HCT116 (cell line): ENCODE measurements around the gene TYW1B. TPM values are rescaled to one million over a fixed set of nuclear protein-coding genes. Genes with fewer than 3 reads are reported as not detected.
"Not testable (repeated sequence)": the region's sequence is repeated elsewhere in the genome, so short reads cannot be mapped to it uniquely, and the experiment has no call there.

Experiments used
- ATAC-seq: fragments of 200-7000 bp; cut with Tn5 transposase; 2 replicates; pipeline ENCODE4 v1.9.1; 2020; ENCODE audit warnings: mild to moderate bottlenecking, moderate library complexity
- BruUV-seq: library from RNA; stranded (reverse); fragments of 400-500 nt; replicated peaks from 2 replicates; lab custom pipeline; 2021; lab: Mats Ljungman, UMichigan
- CTCF ChIA-PET: fragments of 300-600 bp; sonication (Branson Sonifier 250); formaldehyde crosslinking; loops from one replicate; lab custom pipeline; 2021; ENCODE audit warnings: antibody characterized with exemption; lab: Charles Lee
- POLR2A ChIA-PET: fragments of 300-600, 350-600 bp; sonication (Branson Sonifier 250); formaldehyde crosslinking; loops from one replicate; lab custom pipeline; 2021; ENCODE audit warnings: antibody characterized with exemption; lab: Charles Lee
- RAD21 ChIA-PET, 2 experiments: fragments of 300-600 bp; sonication (Branson Sonifier 250); formaldehyde crosslinking; loops; one replicate each; lab custom pipeline; 2023; ENCODE audit warnings: low total read pairs in 2 of 2; ENCODE audit not compliant: uncharacterized antibody in 2 of 2, unreplicated experiment in 2 of 2, low non-redundant PET in 1 of 2; lab: Charles Lee
- DNase-seq: peaks from one replicate; pipeline ENCODE4 v3.0.0-alpha.2; 2010; ENCODE audit warnings: low read depth, low spot score
- H2AFZ ChIP-seq: fragments of 200-600 bp; shearing (Covaris generic), sonication (generic); 2 replicates; pipeline ENCODE4 v1.6.1; 2017; ENCODE audit warnings: low read depth, mixed run types, mixed read lengths, antibody characterized with exemption, low read length; ENCODE audit not compliant: poor library complexity, severe bottlenecking
- H3K27ac ChIP-seq: 2 replicates; pipeline ENCODE4 v1.5.1; 2012; ENCODE audit warnings: low read depth, low read length
- H3K27me3 ChIP-seq: fragments of 200-600 bp; sonication (generic); 2 replicates; pipeline ENCODE4 v1.6.1; 2016; ENCODE audit warnings: mixed run types, low read length, mixed read lengths; ENCODE audit not compliant: insufficient read depth
- H3K36me3 ChIP-seq, 2 experiments: fragments of 200-500 bp in 1 of 2; fragments of 200-600 bp in 1 of 2; sonication (Bioruptor generic) in 1 of 2; sonication (generic) in 1 of 2; 2 replicates each; pipeline versions ENCODE4 v1.5.1 to v1.6.1; 2014 to 2016; ENCODE audit warnings: low read length in 2 of 2, inconsistent platforms in 1 of 2, mixed read lengths in 1 of 2, mixed run types in 1 of 2; ENCODE audit not compliant: insufficient read depth in 2 of 2, control insufficient read depth in 1 of 2
- H3K4me1 ChIP-seq, 2 experiments: fragments of 200-600 bp in 1 of 2; sonication (generic) in 1 of 2; 2 replicates each; pipeline versions ENCODE4 v1.5.1 to v1.6.1; 2012 to 2017; ENCODE audit warnings: low read length in 2 of 2, inconsistent platforms in 1 of 2, mild to moderate bottlenecking in 1 of 2, mixed read lengths in 1 of 2, mixed run types in 1 of 2, moderate library complexity in 1 of 2; ENCODE audit not compliant: insufficient read depth in 2 of 2, control insufficient read depth in 1 of 2
- H3K4me2 ChIP-seq: fragments of 200-600 bp; sonication (generic); 2 replicates; pipeline ENCODE4 v1.6.1; 2017; ENCODE audit warnings: mixed run types, low read length, mixed read lengths
- H3K4me3 ChIP-seq, 2 experiments: fragments of 200-600 bp in 1 of 2; sonication (generic) in 1 of 2; replicated peaks in 1 of 2; 2 replicates each; pipeline ENCODE4 v1.5.1; 2011 to 2016; ENCODE audit warnings: low read length in 2 of 2, control low read depth in 1 of 2, low read depth in 1 of 2, mild to moderate bottlenecking in 1 of 2, mixed read lengths in 1 of 2, mixed run types in 1 of 2
- H3K79me2 ChIP-seq: fragments of 200-600 bp; sonication (generic); 2 replicates; pipeline ENCODE4 v1.6.1; 2017; ENCODE audit warnings: mild to moderate bottlenecking, mixed run types, low read length, moderate library complexity, mixed read lengths; ENCODE audit not compliant: insufficient read depth
- H3K9ac ChIP-seq: fragments of 200-600 bp; sonication (generic); 2 replicates; pipeline ENCODE4 v1.6.1; 2016; ENCODE audit warnings: low read length, mixed read lengths
- H3K9me2 ChIP-seq: fragments of 200-600 bp; sonication (generic), shearing (Covaris generic); 2 replicates; pipeline ENCODE4 v1.6.1; 2017; ENCODE audit warnings: mixed run types, mild to moderate bottlenecking, moderate library complexity; ENCODE audit not compliant: insufficient read depth
- H3K9me3 ChIP-seq, 2 experiments: fragments of 200-500 bp in 1 of 2; fragments of 200-600 bp in 1 of 2; sonication (Bioruptor generic) in 1 of 2; sonication (generic) in 1 of 2; 2 replicates each; pipeline ENCODE4 v1.6.1; 2014 to 2017; ENCODE audit warnings: low read length in 2 of 2, mixed read lengths in 2 of 2, inconsistent platforms in 1 of 2, low read depth in 1 of 2, mild to moderate bottlenecking in 1 of 2, mixed run types in 1 of 2, moderate library complexity in 1 of 2; ENCODE audit not compliant: control insufficient read depth in 1 of 2, insufficient read depth in 1 of 2
- H4K20me1 ChIP-seq: fragments of 200-600 bp; sonication (generic), shearing (Covaris generic); 2 replicates; pipeline ENCODE4 v1.6.1; 2017; ENCODE audit warnings: mixed run types, mild to moderate bottlenecking, moderate library complexity; ENCODE audit not compliant: insufficient read depth
- intact Hi-C: fragments of 100-400 bp; cut with micrococcal nuclease; formaldehyde crosslinking; loops from 2 replicates; pipeline ENCODE4 v1.10.0; 2022
- total RNA-seq: library from RNA; stranded (reverse); gene quantifications from one replicate; pipeline ENCODE4 v1.2.1, GENCODE V29; 2021; ENCODE audit not compliant: unreplicated experiment

Gene TYW1B
- total RNA-seq, 1 experiment from 2014 or later: 2.4 TPM

- H3K9me3 ChIP-seq, H3K36me3 ChIP-seq, H3K4me1 ChIP-seq, H3K79me2 ChIP-seq, H3K9ac ChIP-seq, ATAC-seq, POLR2A ChIA-PET, CTCF ChIA-PET, DNase-seq, BruUV-seq, H3K27ac ChIP-seq, H2AFZ ChIP-seq, intact Hi-C loops, H3K4me2 ChIP-seq, RAD21 ChIA-PET, H4K20me1 ChIP-seq, H3K27me3 ChIP-seq, H3K9me2 ChIP-seq, H3K4me3 ChIP-seq: not testable (repeated sequence)
These were observed 222.1 kb downstream of the TYW1B start for GRCh38 chr7:72605863-72606431.

DNA sequence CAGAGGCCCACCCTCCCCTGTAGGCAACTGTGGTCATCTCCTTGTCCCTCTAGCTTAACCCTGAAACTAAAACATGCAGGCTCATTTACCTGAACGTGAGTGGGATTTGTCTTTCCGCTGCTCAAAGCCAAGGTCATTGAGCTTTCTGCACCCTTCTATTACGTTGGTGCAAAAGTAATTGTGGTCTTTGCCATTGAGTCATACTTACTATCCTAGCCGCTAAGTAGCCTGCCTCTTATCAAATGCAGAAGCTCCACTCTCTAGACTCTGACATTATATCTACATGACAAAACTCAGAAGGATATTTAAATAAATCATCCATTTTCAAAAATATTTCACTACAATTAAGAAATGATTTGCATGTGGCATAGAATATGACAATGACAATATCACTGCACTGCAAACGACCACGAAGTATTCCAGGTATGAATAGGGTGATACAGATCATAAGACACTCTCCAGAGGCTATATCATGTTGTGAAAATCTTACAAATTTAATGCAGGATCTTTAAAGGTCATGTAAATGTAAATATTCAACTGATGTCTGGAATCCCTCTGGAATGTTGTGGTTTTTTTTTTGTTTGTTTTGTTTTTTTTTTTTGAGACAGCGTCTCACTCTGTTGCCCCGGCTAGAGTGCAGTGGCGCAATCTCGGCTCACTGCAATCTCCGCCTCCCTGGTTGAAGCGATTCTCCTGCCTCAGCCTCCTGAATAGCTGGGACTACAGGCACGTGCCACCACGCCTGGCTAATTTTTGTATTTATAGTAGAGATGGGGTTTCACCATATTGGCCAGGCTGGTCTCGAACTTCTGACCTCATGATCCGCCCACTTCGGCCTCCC, 223.0 kb downstream of the TYW1B start:
- intact Hi-C loops, H3K4me3 ChIP-seq, H3K27ac ChIP-seq, H3K4me1 ChIP-seq, H4K20me1 ChIP-seq, H3K27me3 ChIP-seq, CTCF ChIA-PET, H3K79me2 ChIP-seq, H3K4me2 ChIP-seq, POLR2A ChIA-PET, H3K9ac ChIP-seq, H3K36me3 ChIP-seq, RAD21 ChIA-PET, BruUV-seq, H2AFZ ChIP-seq, H3K9me2 ChIP-seq, H3K9me3 ChIP-seq, DNase-seq, ATAC-seq: not testable (repeated sequence)

DNA sequence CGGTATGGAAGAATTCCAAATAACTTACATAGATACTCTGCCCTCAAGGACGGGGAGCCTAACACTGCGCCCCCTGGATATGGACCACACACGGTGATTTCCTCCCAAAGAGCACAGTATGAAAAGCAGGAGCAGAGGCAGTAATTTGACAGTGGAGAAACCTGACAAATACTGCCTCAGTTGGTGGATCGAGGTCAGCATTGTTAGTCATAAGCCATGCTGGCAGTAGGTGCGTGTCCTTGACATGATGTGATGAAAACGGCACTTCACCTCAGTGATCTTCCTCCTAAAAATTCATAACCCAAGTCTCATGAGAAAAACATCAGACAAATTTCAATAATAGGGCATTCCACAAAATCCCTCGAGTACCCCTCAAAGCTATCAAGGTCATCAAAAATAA, 224.5 kb downstream of the TYW1B start:
- CTCF ChIA-PET, intact Hi-C loops, DNase-seq, BruUV-seq, POLR2A ChIA-PET, H3K4me1 ChIP-seq, RAD21 ChIA-PET, H3K4me3 ChIP-seq, H3K9me3 ChIP-seq, H3K9me2 ChIP-seq, ATAC-seq, H3K27me3 ChIP-seq, H3K27ac ChIP-seq, H3K9ac ChIP-seq, H3K79me2 ChIP-seq, H3K36me3 ChIP-seq, H3K4me2 ChIP-seq, H2AFZ ChIP-seq, H4K20me1 ChIP-seq: not testable (repeated sequence)
